GM11168 (cell line): Measurements from ENCODE around the gene RFXANK.
"Not testable (repeated sequence)": the region's sequence is repeated elsewhere in the genome, so short reads cannot be mapped to it uniquely, and the experiment has no call there.

Experiments
- in situ Hi-C: fragments of 300-500 bp; cut with MboI; formaldehyde crosslinking; loops from one replicate; pipeline ENCODE4 v1.12.0; 2022; ENCODE audit warnings: low sequenced_read_pairs; ENCODE audit not compliant: unreplicated experiment

Gene RFXANK

GRCh38 chr19:19192078-19192882 is at the start of gene RFXANK, which contains the start of gene BORCS8:
RFXANK (plus strand) TSS chr19:19192258; CDS start chr19:19193947, 1,689 bp downstream.
BORCS8 (minus strand) TSS chr19:19192152; CDS start chr19:19192117, 35 bp downstream.
- in situ Hi-C loops, result no loop called here

DNA sequence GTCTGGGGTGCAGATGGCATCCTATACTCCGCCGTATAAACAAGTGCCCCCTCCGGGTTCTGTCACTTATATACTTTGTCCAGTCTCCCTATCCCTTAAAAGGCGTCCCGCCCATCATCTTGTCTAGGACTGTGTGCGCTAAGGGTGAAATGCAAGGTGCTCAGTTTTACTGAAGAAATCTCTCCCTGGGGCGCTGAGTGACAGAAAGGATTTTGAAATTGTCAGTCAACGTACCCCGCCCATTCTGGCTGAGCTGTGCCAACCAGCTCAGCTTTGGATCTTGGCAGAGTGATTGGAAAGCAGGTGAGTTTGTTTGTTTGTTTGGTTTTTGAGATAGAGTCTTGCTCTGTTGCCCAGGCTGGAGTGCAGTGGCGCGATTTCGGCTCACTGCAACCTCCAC is 49.7 kb upstream of the RFXANK start:
- in situ Hi-C loops, result loop anchor here (5.0 kb wide), 1 partner anchor 35 kb away; no protein-coding TSS in a partner anchor

DNA sequence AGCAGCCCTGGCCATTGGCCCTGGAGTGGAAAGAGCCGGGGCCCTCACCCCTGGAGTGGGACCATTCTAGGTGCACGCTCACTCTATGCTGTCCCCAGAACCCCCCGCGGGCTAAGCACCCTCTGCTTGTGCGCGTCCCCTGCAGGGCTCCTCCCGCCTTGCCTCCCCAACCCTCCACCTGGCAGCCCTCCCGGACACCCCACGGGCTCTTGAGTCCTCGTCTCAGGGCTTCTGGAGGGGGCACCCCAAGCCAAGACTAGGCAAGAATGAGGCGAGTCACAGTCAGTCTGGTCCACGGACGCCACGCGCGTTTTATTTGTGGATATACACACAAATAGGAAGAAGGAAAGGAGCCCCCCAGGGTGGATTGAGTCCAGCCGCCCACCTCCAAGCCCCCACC is 46.8 kb upstream of the RFXANK start:
- in situ Hi-C loops, result no loop called here

- in situ Hi-C loops, result no loop called here
These were observed 46.1 kb upstream of the RFXANK start for GRCh38 chr19:19145684-19146608.

DNA sequence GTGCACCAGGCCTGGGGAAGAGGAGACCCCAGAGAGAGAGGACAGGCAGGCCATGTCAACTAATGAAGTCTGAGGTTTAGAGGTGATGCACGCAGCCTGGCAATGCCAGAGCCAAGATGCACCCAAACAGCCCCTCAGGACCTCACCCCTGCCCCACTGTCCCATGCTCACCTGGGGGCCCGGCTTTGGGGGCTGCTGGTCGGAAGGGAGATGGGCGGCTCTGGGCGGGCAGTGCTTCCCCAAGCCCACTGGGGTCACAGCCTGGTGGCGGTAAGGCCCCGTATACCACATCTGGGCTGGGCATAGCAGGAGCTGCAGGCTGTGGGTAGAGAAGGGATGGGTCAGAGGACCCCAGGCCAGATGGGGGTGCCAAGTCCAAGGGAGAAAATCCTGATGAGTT is 45.2 kb upstream of the RFXANK start:
- in situ Hi-C loops, result no loop called here

GRCh38 chr19:19147344-19147743 is 44.7 kb upstream of the RFXANK start:
- in situ Hi-C loops, result no loop called here

GRCh38 chr19:19148504-19148903 is 43.6 kb upstream of the RFXANK start:
- in situ Hi-C loops, result not testable (repeated sequence)

DNA sequence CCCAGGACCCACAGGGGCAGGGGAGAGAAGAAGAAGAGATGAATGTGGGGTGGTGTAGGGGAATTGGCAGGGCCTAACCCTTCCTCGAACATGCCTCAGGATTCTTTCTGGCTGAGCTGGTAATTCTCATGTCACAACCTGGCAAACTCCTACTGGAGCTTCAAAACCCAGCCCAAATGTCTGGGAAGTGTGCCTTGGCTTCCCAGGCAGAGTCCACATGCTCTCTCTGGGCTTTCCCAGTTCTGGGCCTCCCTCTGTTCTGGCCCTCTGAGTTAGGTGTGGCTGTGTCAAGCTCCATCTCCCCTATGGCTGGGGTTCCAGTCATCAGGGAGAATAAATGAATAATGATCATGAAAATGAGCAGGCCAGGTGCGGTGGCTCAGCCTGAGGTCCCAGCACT is 42.6 kb upstream of the RFXANK start:
- in situ Hi-C loops, result no loop called here

- in situ Hi-C loops, result no loop called here
These were observed 40.6 kb upstream of the RFXANK start for GRCh38 chr19:19151418-19151817.

GRCh38 chr19:19152668-19153384 is 39.2 kb upstream of the RFXANK start:
- in situ Hi-C loops, result no loop called here

DNA sequence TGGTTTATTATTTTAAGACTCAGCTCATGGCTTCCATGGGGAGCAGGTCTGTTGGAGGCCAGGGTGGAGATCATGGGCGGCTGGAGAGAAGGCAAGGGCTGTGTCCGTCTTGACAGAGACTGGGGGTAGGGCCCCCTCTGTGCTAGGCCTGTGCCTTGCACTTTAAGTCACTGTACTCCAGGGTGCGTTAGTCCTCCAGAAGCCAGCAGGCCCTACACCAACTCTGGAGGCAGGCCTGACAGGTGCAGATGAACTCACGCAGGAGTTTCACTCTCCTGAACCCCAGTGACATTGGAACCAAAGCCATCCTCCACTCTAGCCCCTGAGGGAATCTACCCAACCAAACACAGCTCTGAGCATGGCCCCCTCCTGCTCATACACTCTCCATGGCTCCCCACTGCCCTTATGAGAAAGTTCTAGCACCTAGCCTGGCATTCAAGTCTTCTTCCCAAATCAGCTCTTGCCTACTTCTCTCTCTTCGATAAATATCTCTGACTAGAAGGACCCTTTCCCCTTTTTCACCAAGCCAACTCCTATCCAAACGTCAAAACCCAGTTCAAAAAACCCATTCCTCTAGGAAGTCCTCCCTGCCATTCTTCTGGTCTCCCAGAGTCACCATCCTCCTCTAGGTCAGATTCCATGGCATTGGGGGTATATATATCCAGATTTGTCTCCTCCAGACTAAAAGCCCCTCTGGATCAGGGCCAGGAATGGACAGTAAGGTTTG is 37.1 kb upstream of the RFXANK start:
- in situ Hi-C loops, result no loop called here

GRCh38 chr19:19155495-19156219 is 36.4 kb upstream of the RFXANK start:
- in situ Hi-C loops, result no loop called here

- in situ Hi-C loops, result no loop called here
These were observed 34.2 kb upstream of the RFXANK start for GRCh38 chr19:19157808-19158207.

DNA sequence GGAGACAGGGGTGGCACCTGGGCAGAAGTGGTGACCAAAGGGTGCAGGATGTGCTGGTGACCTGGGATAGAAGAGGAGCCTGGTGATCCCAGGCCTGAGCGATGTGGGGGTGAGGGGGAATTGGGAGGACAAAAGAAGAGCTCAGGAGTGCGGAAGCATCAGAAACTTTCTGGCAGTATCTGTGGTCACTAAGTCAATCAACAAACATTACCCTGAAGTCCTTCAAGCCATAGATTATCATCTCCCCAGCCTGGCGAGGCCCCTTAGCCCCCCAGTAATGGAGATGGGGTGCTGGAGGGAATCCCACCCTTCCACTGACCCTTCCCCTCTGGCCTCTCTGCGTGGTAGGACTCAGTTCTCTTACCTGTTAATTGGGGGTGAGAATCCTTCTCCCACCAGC is 32.5 kb upstream of the RFXANK start:
- in situ Hi-C loops, result no loop called here

- in situ Hi-C loops, result no loop called here
These were observed 31.5 kb upstream of the RFXANK start for GRCh38 chr19:19160461-19161035.

DNA sequence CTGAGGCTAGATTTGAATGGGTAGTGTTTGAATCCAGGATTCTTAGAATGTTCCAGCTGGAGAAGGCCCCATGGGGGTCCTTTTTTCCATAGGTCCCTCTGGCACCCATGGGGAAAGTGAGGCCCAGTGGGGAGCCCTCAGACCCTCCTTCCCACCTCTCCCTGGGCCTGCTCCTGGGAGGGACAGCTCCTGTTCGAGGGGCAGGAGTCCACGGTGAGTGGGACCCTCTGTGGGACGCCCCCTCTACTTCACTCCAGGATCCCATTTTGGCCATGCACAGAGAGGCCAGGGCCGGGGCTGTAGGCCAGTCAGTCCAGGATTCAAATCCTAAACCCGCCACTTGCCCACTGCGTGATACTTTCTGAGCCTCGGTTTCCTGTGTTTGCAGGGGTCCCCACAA is 29.6 kb upstream of the RFXANK start:
- in situ Hi-C loops, result no loop called here

DNA sequence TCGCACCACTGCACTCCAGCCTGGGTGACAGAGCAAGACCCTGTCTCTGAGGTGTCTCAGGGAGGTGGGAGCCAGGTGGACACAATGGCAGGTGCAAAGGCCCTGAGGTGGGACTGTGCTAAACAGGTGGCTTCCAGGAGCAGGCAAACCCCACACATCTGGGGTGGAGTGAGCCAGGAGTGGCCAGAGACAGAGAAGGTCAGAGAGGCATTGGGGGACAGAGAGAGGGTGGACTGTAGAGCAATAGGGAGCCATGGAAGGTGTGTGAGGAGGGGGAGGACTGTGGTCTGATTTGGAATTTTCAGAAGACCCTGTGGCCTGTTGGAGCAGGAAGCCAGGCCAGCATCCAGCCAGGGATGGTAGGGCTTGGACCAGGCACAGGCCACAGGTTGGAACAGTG is 26.7 kb upstream of the RFXANK start:
- in situ Hi-C loops, result no loop called here

GRCh38 chr19:19167612-19168011 is 24.4 kb upstream of the RFXANK start:
- in situ Hi-C loops, result no loop called here
